Activated T-helper 1 cell treated with anti-CD3 and anti-CD28 coated beads, Interleukin-2, amount 50 U/mL, for 16 hours (primary cell): ENCODE results near the gene MFNG.
A peak's percentile ranks its signal among the peaks of the same experiment; 100 is the strongest.

ENCODE experiments used
- DNase-seq, 2 donors: peaks; one replicate each; pipeline ENCODE4 v3.0.0-alpha.2; 2020; ENCODE audit warnings: low read depth in 1 of 2, low spot score in 1 of 2

Gene MFNG

GRCh38 chr22:37514526-37515051 lies 28.4 kb upstream of the MFNG start:
- DNase-seq: no peak

GRCh38 chr22:37511395-37512104 lies 25.4 kb upstream of the MFNG start:
- DNase-seq: no peak

DNA sequence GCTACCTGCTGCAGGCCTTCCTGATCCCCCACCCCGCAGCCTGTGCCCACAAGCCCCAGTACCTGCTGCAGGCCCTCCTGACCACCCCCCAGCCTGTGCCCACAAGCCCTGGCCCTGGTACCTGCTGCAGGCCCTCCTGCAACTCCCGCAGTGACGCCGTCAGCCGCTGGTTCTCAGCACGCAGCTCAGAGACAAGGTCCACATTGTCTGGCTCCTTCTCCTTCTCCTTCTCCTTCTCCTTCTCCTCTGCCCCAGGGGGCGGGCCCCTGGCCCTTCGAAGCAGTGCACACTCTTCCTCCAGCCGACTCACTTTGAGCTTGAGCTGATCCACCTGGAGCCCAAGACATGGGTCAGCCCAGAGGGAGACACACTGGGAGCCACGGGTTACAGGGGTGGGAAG lies 23.9 kb upstream of the MFNG start:
- DNase-seq: no peak

- no peak for DNase-seq
Measured at GRCh38 chr22:37509059-37509860, 23.1 kb upstream of the MFNG start.

- DNase-seq: no peak
Measured at GRCh38 chr22:37508431-37508992, 22.3 kb upstream of the MFNG start.

DNA sequence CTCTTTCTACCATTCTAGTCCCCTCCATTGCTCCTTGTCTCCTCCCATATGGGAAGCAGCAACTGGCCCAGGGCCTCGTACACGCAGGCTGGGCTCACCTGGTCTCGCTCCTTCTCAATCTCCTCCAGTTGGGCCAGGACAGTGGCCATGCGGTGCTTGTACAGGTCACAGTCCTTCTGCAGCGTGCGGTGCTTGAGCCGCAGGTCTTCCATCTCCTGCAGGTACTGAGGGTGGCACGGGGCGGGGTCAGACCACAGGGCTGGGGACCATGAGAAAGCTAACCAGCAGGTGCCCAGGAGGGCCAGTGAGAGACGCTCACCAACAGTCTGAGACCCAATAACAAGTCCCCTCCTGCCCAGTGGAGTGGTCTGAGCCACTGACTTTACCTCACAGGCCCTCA lies 21.5 kb upstream of the MFNG start:
- DNase-seq: no peak

DNA sequence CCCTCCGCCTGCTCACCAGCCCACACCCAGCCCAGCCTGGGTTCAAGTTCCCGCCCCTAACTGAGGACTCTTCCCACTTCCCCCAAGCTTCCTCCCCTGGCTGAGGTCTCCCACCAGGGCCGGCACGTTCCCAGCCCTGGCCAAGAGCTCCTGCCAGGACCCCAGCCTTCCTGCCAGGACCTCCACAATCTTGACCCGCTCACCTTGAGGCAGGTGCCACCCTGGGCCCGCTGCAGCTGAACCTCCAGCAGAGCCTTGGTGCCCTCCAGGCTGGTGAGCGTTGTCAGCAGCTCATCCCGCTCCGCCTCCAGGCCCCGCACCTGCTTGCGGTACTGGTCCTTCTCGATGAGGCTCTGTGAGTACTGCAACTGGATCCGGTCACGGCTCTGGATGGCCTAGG lies 19.8 kb upstream of the MFNG start:
- DNase-seq: no peak

DNA sequence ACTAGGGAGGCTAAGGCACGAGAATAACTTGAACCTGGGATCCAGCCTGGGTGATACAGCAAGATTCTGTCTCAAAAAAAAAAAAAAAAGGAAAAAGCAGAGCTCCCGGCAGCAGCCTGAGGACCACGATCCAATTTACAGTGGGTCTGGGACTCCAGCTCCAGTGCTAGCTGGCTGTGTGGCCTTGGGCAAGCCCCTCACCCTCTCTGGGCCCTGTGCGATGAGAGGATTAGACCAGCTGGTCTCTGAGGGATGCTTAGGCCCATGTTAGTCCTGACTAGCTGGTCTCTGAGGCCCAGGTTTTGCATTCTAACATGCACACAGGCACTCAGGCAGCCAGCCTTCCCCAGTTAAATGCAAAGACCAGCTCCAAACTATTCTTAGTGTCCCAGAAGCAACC lies 19.4 kb upstream of the MFNG start:
- DNase-seq: no peak

GRCh38 chr22:37504964-37505363 lies 18.8 kb upstream of the MFNG start:
- DNase-seq: no peak

- DNase-seq: no peak
Measured at GRCh38 chr22:37503850-37504249, 17.7 kb upstream of the MFNG start.

- no peak for DNase-seq
Measured at GRCh38 chr22:37503183-37503683, 17.0 kb upstream of the MFNG start.

GRCh38 chr22:37502342-37503182 lies 16.4 kb upstream of the MFNG start:
- DNase-seq: no peak

DNA sequence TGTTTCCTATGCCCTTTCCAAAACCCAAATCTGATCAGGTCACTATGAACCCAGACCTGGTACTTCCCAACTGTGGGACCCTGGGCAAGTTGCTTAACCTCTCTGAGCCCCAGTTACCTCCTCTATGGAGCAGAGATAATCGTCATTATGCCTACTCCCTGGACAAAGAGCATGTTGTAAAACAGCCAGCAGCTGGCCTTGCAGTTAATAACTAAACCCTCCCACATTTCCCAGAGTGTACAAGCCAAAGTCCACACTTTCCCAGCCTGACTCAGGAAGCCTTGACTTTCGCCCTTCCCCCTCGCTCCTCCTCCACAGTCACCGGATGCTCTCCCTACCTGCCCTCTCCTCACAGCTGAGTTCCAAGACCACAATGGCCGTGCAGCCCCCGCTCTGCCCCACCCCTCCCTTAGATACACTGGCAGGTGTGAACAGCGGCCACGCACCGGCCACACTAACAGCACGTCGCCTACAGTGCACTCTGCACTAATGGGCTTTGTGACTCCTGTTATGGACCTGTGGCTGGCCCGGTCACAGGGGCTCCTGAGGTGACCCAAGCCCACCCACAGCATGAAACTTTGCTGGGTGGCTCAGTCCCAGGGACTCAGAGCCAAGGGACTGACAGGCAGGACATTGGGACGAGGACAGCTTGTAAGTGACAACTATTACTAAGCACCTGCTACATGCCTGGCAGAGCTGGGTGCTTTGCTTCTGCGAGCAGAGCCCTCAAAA lies 15.6 kb upstream of the MFNG start:
- DNase-seq: no peak

- no peak for DNase-seq
Measured at GRCh38 chr22:37500745-37501609, 14.8 kb upstream of the MFNG start.

DNA sequence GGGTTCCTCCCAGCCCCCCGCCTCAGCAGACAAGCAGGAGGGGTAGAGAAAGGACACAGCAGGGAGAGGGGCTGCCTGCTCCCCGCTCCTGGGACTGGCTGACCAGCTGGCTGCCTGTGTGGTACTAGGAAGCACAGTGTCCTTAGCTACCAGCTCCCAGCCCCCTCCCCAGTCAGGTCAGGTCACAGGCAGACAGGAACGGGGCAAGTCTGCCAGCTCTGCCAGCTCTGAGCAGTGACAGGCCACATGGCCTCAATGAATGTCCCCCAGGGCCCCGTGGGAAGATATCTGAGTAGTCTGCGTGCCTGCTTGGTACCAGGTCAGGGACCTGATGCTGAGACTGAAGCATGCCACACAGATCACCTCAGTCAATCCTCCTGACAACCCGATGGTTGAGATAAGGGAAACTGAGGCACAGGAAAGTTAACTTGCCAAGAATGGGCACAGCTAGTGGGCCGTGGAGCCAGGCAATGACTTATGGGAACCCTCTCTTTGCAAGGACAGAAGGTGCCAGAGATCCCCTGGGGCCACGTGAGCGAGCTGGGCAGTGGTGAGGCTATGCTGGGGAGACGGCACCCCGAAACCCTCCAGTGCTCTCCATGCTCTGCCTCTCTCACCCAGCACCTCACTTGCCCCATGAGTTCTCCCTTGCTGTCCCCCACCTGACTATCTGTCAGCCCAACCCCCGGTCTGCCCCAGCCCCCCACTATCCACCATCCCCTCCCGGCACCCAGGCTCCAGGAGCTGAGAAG lies 13.8 kb upstream of the MFNG start:
- no peak for DNase-seq

DNA sequence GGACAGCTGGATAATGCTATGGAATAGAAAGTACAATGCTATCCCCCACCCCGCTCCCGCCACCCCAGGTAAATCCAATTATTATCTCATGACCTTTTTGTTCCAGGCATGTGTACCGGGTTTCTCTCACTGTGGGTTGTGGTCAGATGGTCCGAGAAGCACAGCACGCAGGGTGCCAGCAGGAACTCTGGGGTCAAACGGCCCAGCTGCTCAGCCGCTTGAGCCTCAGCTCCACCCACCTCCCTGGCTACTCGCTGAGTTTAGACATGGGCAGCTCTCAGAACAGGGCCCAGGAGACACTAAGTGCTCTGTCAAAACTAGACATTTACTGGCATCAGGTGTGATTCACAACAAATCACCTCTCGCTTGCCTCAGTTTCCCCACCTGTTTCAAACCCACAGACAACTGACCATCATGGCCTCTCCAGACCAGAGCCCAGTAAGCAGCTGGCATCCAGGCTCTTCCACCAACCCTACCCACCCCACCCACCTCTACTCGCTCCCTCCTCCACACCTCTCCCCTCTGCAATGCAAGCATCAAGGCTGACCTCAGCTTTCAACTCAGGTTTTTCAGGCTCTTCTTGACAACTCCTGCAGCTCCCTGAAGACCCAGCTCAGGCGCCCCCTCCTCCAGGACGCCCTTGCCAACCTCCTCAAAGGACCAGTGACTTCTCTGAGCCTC lies 13.0 kb upstream of the MFNG start:
- DNase-seq: no peak

- peak; percentile 44 to 52 for DNase-seq
Measured at GRCh38 chr22:37498289-37498909, 12.2 kb upstream of the MFNG start.
